Hepatocyte (in vitro differentiated cells): Measurements from ENCODE around the gene DLX5. TPM values are rescaled to one million over a fixed set of nuclear protein-coding genes. Genes with fewer than 3 reads are reported as not detected.

Source experiments
- DNase-seq: peaks from one replicate; pipeline ENCODE4 v3.0.0-alpha.2; 2016; ENCODE audit warnings: low spot score
- H2AFZ ChIP-seq: fragments of 200-600 bp; sonication (generic); 2 replicates; pipeline ENCODE4 v1.6.0; 2016; ENCODE audit warnings: antibody characterized with exemption, mild to moderate bottlenecking
- H3K27ac ChIP-seq: fragments of 200-600 bp; sonication (generic); 2 replicates; pipeline ENCODE4 v1.5.1; 2016; ENCODE audit warnings: mild to moderate bottlenecking
- H3K27me3 ChIP-seq: fragments of 200-600 bp; sonication (generic); 2 replicates; pipeline ENCODE4 v1.6.1; 2016
- H3K36me3 ChIP-seq: fragments of 200-600 bp; sonication (generic); replicated peaks from 2 replicates; pipeline ENCODE4 v1.5.1; 2016; ENCODE audit warnings: low read depth; ENCODE audit not compliant: insufficient read depth
- H3K4me1 ChIP-seq: fragments of 200-600 bp; sonication (generic); 2 replicates; pipeline ENCODE4 v1.5.1; 2016; ENCODE audit warnings: mild to moderate bottlenecking, moderate library complexity; ENCODE audit not compliant: insufficient read depth
- H3K4me2 ChIP-seq: fragments of 200-600 bp; sonication (generic); 2 replicates; pipeline ENCODE4 v1.6.0; 2016
- H3K4me3 ChIP-seq: fragments of 200-600 bp; sonication (generic); 2 replicates; pipeline ENCODE4 v1.5.1; 2016; ENCODE audit warnings: mild to moderate bottlenecking
- H3K79me2 ChIP-seq: fragments of 200-600 bp; sonication (generic); 2 replicates; pipeline ENCODE4 v1.6.0; 2017; ENCODE audit warnings: mild to moderate bottlenecking
- H3K9me2 ChIP-seq: fragments of 200-600 bp; sonication (generic); replicated peaks from 2 replicates; pipeline ENCODE4 v1.6.0; 2017; ENCODE audit warnings: mild to moderate bottlenecking; ENCODE audit not compliant: insufficient read depth
- H3K9me3 ChIP-seq: fragments of 200-600 bp; sonication (generic); 2 replicates; pipeline ENCODE4 v1.5.1; 2016; ENCODE audit warnings: low read depth, mild to moderate bottlenecking
- H4K20me1 ChIP-seq: fragments of 200-600 bp; sonication (generic); 2 replicates; pipeline ENCODE4 v1.6.0; 2016; ENCODE audit warnings: mild to moderate bottlenecking; ENCODE audit not compliant: insufficient read depth, poor library complexity, severe bottlenecking
- CTCF ChIP-seq: fragments of 200-600 bp; sonication (generic); IDR thresholded peaks from 2 replicates; pipeline ENCODE4 v1.5.1; 2016; ENCODE audit warnings: antibody characterized with exemption, mild to moderate bottlenecking; ENCODE audit not compliant: poor library complexity
- EZH2 ChIP-seq: fragments of 200-600 bp; sonication (generic); IDR thresholded peaks from 2 replicates; pipeline ENCODE4 v1.6.1; 2016; ENCODE audit warnings: antibody characterized with exemption, mild to moderate bottlenecking, borderline replicate concordance
- EZH2phosphoT487 ChIP-seq: fragments of 200-600 bp; sonication (generic); IDR thresholded peaks from one replicate; pipeline ENCODE4 v1.6.1; 2018; ENCODE audit warnings: antibody characterized with exemption, mild to moderate bottlenecking, low read depth, moderate library complexity; ENCODE audit not compliant: unreplicated experiment, severe bottlenecking
- WGBS: methylation state at CpG from one replicate; pipeline ENCODE4 v1.1.6; 2016; ENCODE audit warnings: low lambda C conversion rate; ENCODE audit errors: missing lambda C conversion rate; 5-methylcytosine and 5-hydroxymethylcytosine counted together
- polyA plus RNA-seq: library from polyadenylated mRNA; unstranded; fragments of >200 nt; fragmentation: Nextera tagmentation; extraction: Ambion mirVana; gene quantifications from 2 replicates; pipeline ENCODE4 v1.2.1, GENCODE V29; 2016
- total RNA-seq: library from RNA; depleted of rRNA; stranded (reverse); fragments of >200 nt; gene quantifications from 2 replicates; pipeline ENCODE4 v1.2.3, GENCODE V29; 2014

The DLX5 gene
- total and polyA plus RNA-seq, 2 experiments from 2014 or later: 5.0 to 22.1 TPM

DNA sequence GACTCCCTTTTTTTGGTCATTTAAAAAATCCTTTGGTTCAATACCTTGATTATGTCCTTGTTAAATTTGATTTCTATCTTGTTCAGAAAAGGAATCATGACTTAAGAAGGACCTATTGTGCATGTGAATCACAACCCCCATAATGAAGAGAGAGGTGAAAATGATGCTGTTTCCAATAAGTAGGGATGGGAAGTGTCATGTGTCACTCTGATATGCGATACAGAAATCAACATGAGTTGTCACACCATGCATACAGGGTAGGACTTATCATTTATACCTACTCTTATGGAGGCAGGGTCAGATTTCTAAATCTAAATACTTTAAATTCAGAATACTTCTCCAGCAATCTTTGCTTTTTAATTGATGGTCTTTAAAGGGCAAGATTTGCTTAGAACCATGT lies 38.6 kb downstream of the DLX5 start:
- no peaks in the 10 kb centered on the region for H4K20me1 ChIP-seq
- peaks cover 61% of the 10 kb centered on the region for H3K27me3 ChIP-seq
- no peaks in the 10 kb centered on the region for H3K9me2 ChIP-seq
- H3K27ac ChIP-seq: no peak overlapping the region
- H3K36me3 ChIP-seq: no peaks in the 10 kb centered on the region
- no peak overlapping the region for H3K4me2 ChIP-seq
- TF ChIP-seq EZH2: no peak
- TF ChIP-seq CTCF: no peak
- TF ChIP-seq EZH2phosphoT487: no peak
- no peaks in the 10 kb centered on the region for H3K4me1 ChIP-seq
- H3K79me2 ChIP-seq: no peaks in the 10 kb centered on the region
- H2AFZ ChIP-seq: no peak overlapping the region
- no peak overlapping the region for H3K4me3 ChIP-seq
- 54% methylated on average over 1 of the region's 1 CpG for WGBS
- no peak for DNase-seq
- H3K9me3 ChIP-seq: no peaks in the 10 kb centered on the region

GRCh38 chr7:96982586-96982985 lies 42.0 kb downstream of the DLX5 start:
- H4K20me1 ChIP-seq: no peaks in the 10 kb centered on the region
- no peak for DNase-seq
- no peaks in the 10 kb centered on the region for H3K9me2 ChIP-seq
- peaks cover 27% of the 10 kb centered on the region for H3K27me3 ChIP-seq
- H3K36me3 ChIP-seq: no peaks in the 10 kb centered on the region
- H3K9me3 ChIP-seq: no peaks in the 10 kb centered on the region
- H3K4me1 ChIP-seq: no peaks in the 10 kb centered on the region
- 96% methylated on average over 1 of the region's 1 CpG for WGBS
- no peak overlapping the region for H3K4me2 ChIP-seq
- no peaks in the 10 kb centered on the region for H3K79me2 ChIP-seq
- TF ChIP-seq CTCF (no peak), EZH2 (no peak), EZH2phosphoT487 (no peak)
- no peak overlapping the region for H2AFZ ChIP-seq
- H3K4me3 ChIP-seq: no peak overlapping the region
- H3K27ac ChIP-seq: no peak overlapping the region

- H3K79me2 ChIP-seq: no peaks in the 10 kb centered on the region
- 98% methylated on average over 2 of the region's 2 CpGs for WGBS
- H3K9me3 ChIP-seq: no peaks in the 10 kb centered on the region
- peaks cover 6% of the 10 kb centered on the region for H3K27me3 ChIP-seq
- no peak for DNase-seq
- H3K36me3 ChIP-seq: no peaks in the 10 kb centered on the region
- no peak overlapping the region for H3K4me2 ChIP-seq
- no peaks in the 10 kb centered on the region for H4K20me1 ChIP-seq
- no peak overlapping the region for H3K4me3 ChIP-seq
- H3K4me1 ChIP-seq: no peaks in the 10 kb centered on the region
- TF ChIP-seq EZH2phosphoT487 (no peak), EZH2 (no peak), CTCF (no peak)
- no peak overlapping the region for H2AFZ ChIP-seq
- H3K9me2 ChIP-seq: no peaks in the 10 kb centered on the region
- H3K27ac ChIP-seq: no peak overlapping the region
Observed at GRCh38 chr7:96979551-96980276, 44.9 kb downstream of the DLX5 start.
